Vagina (tissue), 2 donors: ENCODE measurements around the gene GPC5. TPM values are rescaled to one million over a fixed set of nuclear protein-coding genes. Genes with fewer than 3 reads are reported as not detected.

Experiments used
- DNase-seq, 2 donors: peaks; one replicate each; pipeline ENCODE4 v3.0.0-alpha.2; 2017; ENCODE audit errors: extremely low spot score in 2 of 2
- H3K27ac ChIP-seq: fragments of 200-600 bp; sonication (generic); one replicate; pipeline ENCODE4 v1.5.1; 2019
- H3K27me3 ChIP-seq: fragments of 200-600 bp; sonication (generic); one replicate; pipeline ENCODE4 v1.5.1; 2019
- H3K36me3 ChIP-seq, 2 donors: fragments of 200-600 bp; sonication (generic); one replicate each; pipeline ENCODE4 v1.5.1; 2017 to 2019
- H3K4me1 ChIP-seq: fragments of 200-600 bp; sonication (generic); one replicate; pipeline ENCODE4 v1.5.1; 2019
- H3K4me3 ChIP-seq, 2 donors: fragments of 200-600 bp; sonication (generic); 1 replicate in 1 of 2; 2 replicates in 1 of 2; pipeline ENCODE4 v1.5.1; 2016 to 2019
- H3K9me3 ChIP-seq: fragments of 200-600 bp; sonication (generic); one replicate; pipeline ENCODE4 v1.5.1; 2019
- POLR2A ChIP-seq, 2 donors: fragments of 450-650 bp; IDR thresholded peaks; one replicate each; pipeline ENCODE4 v1.6.1; 2017; ENCODE audit warnings: antibody characterized with exemption in 2 of 2, mild to moderate bottlenecking in 2 of 2, moderate library complexity in 2 of 2
- POLR2AphosphoS5 ChIP-seq, 2 donors: sonication (generic); formaldehyde crosslinking; IDR thresholded peaks; one replicate each; pipeline ENCODE4 v1.9.0; 2017; ENCODE audit warnings: antibody characterized with exemption in 2 of 2, mild to moderate bottlenecking in 2 of 2, low read depth in 1 of 2; ENCODE audit not compliant: insufficient read depth in 1 of 2
- intact Hi-C: fragments of 100-400 bp; cut with DNase I; formaldehyde crosslinking; loops from one replicate; pipeline ENCODE4 v1.15.1; 2023
- total RNA-seq: library from RNA; depleted of rRNA; stranded (reverse); fragments of >200 nt; gene quantifications from one replicate; pipeline ENCODE4 v1.2.3, GENCODE V29; 2016
- TF ChIP-seq, protein P1 (sequence below), 3 experiments: fragments of 450-650 bp in 2 of 3; fragments of 200-600 bp in 1 of 3; sonication (generic) in 1 of 3; IDR thresholded peaks; one replicate each; pipeline ENCODE4 v1.5.1; 2017 to 2019; ENCODE audit warnings: antibody characterized with exemption in 3 of 3, mild to moderate bottlenecking in 2 of 3, moderate library complexity in 2 of 3

Gene GPC5
- total RNA-seq, 1 donor from 2014 or later: 1.7 TPM

DNA sequence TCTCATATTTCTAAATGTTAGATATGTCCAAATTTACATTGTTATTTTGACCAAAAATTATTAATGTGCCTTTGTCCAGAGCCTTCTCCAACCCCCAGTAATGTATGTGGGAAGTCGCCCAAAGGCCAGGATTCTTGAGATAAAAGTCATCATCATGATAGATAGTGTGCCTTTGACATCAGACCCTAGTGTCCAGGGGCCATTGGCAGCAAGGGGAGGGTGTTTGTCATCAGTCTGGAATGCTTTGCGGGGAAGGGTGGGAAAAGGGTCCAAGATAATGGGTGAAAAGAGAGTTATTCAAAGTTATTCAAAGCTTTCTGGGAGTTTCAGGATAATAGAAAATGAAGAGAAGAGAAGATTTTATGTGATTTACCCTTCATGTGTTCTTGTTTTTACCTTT, 918.6 kb downstream of the GPC5 start:
- no peak overlapping the region for H3K27ac ChIP-seq
- H3K4me3 ChIP-seq: no peak overlapping the region
- TF ChIP-seq POLR2A (IDR thresholded peaks at IDR 0.05): no peak
- TF ChIP-seq, protein P1, sequence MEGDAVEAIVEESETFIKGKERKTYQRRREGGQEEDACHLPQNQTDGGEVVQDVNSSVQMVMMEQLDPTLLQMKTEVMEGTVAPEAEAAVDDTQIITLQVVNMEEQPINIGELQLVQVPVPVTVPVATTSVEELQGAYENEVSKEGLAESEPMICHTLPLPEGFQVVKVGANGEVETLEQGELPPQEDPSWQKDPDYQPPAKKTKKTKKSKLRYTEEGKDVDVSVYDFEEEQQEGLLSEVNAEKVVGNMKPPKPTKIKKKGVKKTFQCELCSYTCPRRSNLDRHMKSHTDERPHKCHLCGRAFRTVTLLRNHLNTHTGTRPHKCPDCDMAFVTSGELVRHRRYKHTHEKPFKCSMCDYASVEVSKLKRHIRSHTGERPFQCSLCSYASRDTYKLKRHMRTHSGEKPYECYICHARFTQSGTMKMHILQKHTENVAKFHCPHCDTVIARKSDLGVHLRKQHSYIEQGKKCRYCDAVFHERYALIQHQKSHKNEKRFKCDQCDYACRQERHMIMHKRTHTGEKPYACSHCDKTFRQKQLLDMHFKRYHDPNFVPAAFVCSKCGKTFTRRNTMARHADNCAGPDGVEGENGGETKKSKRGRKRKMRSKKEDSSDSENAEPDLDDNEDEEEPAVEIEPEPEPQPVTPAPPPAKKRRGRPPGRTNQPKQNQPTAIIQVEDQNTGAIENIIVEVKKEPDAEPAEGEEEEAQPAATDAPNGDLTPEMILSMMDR (IDR thresholded peaks at IDR 0.05): no peak
- no peak for TF ChIP-seq POLR2AphosphoS5 (IDR thresholded peaks at IDR 0.05; ENCODE audit: insufficient read depth in 1 of 2, low read depth in 1 of 2)
- H3K36me3 ChIP-seq: no peaks in the 10 kb centered on the region
- H3K27me3 ChIP-seq: no peaks in the 10 kb centered on the region
- no peaks in the 10 kb centered on the region for H3K4me1 ChIP-seq
- intact Hi-C loops: no loop called here
- DNase-seq: no peak
- no peaks in the 10 kb centered on the region for H3K9me3 ChIP-seq

DNA sequence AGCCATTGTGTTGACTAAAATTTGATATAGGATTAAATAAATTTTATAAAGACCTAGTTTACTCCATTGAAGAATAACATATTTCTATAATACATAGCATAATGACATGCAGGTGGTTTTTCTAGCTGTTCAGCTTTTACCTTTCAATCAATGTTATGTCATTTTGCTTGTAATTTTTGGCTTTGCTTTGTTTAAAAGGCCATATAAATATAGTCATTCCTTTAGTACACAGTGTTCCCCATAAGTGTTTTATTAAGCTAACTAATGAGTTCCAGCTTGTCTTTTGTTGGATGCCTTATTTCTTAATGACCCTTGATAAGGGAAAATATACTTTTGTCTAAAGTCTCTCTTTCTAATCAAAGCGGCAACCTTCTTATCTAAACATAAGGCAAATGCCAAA, 921.9 kb downstream of the GPC5 start:
- no peaks in the 10 kb centered on the region for H3K9me3 ChIP-seq
- H3K36me3 ChIP-seq: no peaks in the 10 kb centered on the region
- no peak overlapping the region for H3K27ac ChIP-seq
- H3K27me3 ChIP-seq: no peaks in the 10 kb centered on the region
- TF ChIP-seq, protein P1 (IDR thresholded peaks at IDR 0.05): no peak
- no peak for TF ChIP-seq POLR2A (IDR thresholded peaks at IDR 0.05)
- no peak for TF ChIP-seq POLR2AphosphoS5 (IDR thresholded peaks at IDR 0.05; ENCODE audit: insufficient read depth in 1 of 2, low read depth in 1 of 2)
- no peak overlapping the region for H3K4me3 ChIP-seq
- intact Hi-C loops: no loop called here
- H3K4me1 ChIP-seq: no peaks in the 10 kb centered on the region
- no peak for DNase-seq

DNA sequence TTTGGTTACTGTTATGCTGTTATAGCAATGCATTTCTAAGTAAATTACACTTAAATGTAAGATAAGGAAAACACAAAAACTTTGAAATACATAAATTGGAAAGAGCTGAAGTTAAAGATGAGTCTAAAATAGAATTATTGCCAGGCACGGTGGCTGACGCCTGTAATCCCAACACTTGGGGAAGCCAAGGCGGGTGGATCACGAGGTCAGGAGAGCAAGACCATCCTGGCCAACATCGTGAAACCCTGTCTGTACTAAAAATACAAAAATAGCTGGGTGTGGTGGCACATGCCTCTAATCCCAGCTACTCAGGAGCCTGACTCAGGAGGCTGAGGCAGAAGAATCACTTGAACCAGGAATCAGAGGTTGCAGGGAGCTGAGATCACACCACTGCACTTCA, 922.8 kb downstream of the GPC5 start:
- no peaks in the 10 kb centered on the region for H3K27me3 ChIP-seq
- H3K4me1 ChIP-seq: no peaks in the 10 kb centered on the region
- H3K4me3 ChIP-seq: no peak overlapping the region
- no peak overlapping the region for H3K27ac ChIP-seq
- intact Hi-C loops: no loop called here
- no peaks in the 10 kb centered on the region for H3K9me3 ChIP-seq
- H3K36me3 ChIP-seq: no peaks in the 10 kb centered on the region
- TF ChIP-seq POLR2AphosphoS5 (IDR thresholded peaks at IDR 0.05; ENCODE audit: insufficient read depth in 1 of 2, low read depth in 1 of 2) (no peak), POLR2A (IDR thresholded peaks at IDR 0.05) (no peak)
- TF ChIP-seq, protein P1 (IDR thresholded peaks at IDR 0.05): no peak
- no peak for DNase-seq

DNA sequence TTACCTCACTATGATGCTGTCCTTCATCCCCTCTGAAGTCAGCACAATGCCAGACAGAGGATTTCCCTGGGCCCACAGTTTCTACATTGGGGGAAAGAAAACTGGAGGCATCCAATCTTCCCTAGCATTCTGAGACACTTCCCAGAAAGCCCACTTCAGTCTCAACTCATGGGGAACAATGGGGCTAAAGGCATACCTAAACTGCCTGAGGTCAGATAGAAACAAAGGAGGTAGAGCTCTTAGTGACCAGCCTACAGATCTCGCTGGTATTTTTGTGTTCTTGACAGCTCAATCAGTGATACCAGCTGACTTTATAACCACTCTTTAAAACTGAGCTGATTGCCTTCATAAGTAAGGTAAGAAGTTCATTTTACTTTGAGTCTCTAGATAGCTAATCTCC, 947.2 kb downstream of the GPC5 start:
- no peak overlapping the region for H3K4me3 ChIP-seq
- H3K9me3 ChIP-seq: no peaks in the 10 kb centered on the region
- H3K4me1 ChIP-seq: no peaks in the 10 kb centered on the region
- no peaks in the 10 kb centered on the region for H3K36me3 ChIP-seq
- intact Hi-C loops: loop anchor here (2.0 kb wide), 1 partner anchor 31 kb away; no protein-coding TSS in a partner anchor
- no peak for TF ChIP-seq POLR2AphosphoS5 (IDR thresholded peaks at IDR 0.05; ENCODE audit: insufficient read depth in 1 of 2, low read depth in 1 of 2)
- TF ChIP-seq POLR2A (IDR thresholded peaks at IDR 0.05): no peak
- TF ChIP-seq, protein P1 (IDR thresholded peaks at IDR 0.05): no peak
- no peak for DNase-seq
- no peak overlapping the region for H3K27ac ChIP-seq
- H3K27me3 ChIP-seq: no peaks in the 10 kb centered on the region

DNA sequence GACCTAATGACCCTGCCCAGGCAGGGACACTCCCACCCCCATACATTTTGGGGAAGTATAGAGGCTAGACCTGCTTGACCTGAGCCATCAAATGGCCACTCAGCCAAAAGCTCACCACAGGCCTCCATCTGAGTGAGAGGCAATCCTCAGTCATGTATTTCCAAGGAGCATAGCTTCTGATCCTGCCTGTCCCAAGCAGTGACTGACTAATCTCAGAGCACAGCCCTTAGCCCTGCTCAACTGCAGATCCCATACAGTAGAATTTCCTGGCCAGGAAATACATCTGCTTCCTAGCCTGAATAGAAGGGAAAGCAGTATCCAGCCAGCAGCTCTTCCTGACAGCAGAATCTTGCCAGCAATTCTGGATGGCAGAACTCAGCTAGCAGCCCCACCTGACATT, 947.6 kb downstream of the GPC5 start:
- TF ChIP-seq, protein P1 (IDR thresholded peaks at IDR 0.05): no peak
- no peak for DNase-seq
- no peaks in the 10 kb centered on the region for H3K9me3 ChIP-seq
- H3K36me3 ChIP-seq: no peaks in the 10 kb centered on the region
- H3K27ac ChIP-seq: no peak overlapping the region
- no peaks in the 10 kb centered on the region for H3K27me3 ChIP-seq
- intact Hi-C loops: loop anchor here (2.0 kb wide), 1 partner anchor 31 kb away; no protein-coding TSS in a partner anchor
- no peaks in the 10 kb centered on the region for H3K4me1 ChIP-seq
- H3K4me3 ChIP-seq: no peak overlapping the region
